Stimulated activated CD4-positive, alpha-beta T cell treated with anti-CD3 and anti-CD28 coated beads, Interleukin-4, amount 100 ng/mL, for 24 hours (primary cell): ENCODE results near the gene AIG1.
"Not testable (repeated sequence)": the region's sequence is repeated elsewhere in the genome, so short reads cannot be mapped to it uniquely, and the experiment has no call there.

Source experiments
- DNase-seq: peaks from one replicate; pipeline ENCODE4 v3.0.0-alpha.2; 2020

The AIG1 gene

GRCh38 chr6:143293523-143293922 is 232.8 kb downstream of the AIG1 start:
- no peak for DNase-seq

GRCh38 chr6:143294265-143294860 is 233.7 kb downstream of the AIG1 start:
- DNase-seq = no peak

- no peak for DNase-seq
These were observed 235.2 kb downstream of the AIG1 start for GRCh38 chr6:143295932-143296331.

DNA sequence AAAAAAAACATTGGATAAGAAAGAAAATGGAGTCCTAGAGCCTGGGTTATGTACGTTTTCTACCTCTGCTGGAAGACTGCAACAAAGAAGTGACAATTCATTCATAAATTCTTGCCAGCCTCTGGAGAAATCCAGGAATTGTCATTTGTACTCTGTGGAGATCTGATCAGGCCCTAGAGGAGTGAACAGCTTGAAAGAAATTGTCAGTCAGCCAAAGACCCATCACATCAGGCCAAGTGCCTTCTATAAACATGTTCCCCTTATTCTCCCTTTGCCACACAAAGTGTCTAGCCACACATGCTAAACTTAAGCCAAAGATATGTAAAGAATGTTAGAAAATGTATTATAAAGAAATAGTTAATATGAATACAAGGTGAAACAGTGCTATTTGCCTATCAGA is 237.4 kb downstream of the AIG1 start:
- no peak for DNase-seq

DNA sequence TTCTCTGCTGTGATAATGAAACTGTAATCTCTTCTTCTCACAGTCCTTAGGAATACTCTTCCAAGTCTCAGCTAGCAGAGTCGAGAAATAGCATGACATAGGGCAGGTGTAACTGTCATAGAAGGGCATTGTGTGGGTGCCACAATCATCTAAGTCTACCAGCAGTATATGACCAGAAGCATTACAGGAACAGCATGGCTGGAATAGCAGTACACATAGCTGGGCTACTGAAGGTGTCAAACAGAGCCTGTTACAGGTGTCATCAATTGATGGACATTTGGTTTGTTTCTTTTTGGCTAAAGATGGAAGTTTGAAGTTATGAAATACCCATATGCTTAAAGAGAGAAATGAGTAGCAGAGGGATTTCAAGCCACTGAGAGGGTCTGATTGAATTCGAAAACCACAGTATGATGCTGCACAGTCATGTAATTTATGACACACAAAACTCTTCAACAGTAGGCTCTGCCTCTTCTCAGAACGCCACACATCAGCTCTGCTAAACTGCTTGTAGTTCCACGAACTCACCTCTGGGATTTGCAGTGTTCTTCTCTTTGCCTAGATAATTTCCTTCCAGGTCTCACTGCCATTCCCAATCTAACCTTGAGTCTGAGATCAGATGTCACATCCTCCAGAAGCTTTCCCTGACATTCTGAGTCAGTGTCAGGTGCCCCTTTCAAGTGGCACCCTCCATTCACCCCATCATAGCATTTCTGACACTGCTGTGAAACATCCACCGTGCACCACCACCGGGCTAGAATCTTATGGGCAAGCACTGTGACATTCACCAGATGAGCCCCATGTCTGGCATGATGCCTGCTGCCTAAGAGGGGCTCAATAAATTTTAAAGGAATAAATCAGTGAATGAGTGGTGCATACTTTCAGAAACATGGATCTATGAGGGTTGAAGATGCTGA is 238.8 kb downstream of the AIG1 start:
- peak; percentile 5 for DNase-seq

- DNase-seq = no peak
These were observed 240.5 kb downstream of the AIG1 start for GRCh38 chr6:143301188-143301587.

GRCh38 chr6:143307760-143308159 is 247.1 kb downstream of the AIG1 start:
- DNase-seq = not testable (repeated sequence)

GRCh38 chr6:143313163-143313562 is 252.5 kb downstream of the AIG1 start:
- no peak for DNase-seq

GRCh38 chr6:143321491-143322086 is 260.9 kb downstream of the AIG1 start:
- no peak for DNase-seq

DNA sequence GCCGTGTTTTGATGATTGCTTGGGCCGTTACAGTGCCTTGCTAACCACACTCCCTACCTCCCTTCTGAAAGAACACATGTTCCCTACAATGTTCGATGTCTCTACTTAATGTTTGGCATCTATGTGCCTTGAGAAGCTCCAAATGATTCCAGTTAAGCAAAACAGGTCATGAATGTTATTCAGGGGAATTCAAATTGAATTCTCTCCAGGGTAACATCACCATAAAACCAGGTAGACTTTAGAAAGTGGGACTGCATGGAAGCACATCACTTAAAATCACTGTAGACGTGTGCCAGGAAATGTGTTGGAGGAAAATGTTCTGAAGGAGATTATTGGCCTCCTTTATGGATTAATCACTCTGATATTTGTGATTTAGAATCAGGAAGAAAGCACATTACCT is 261.7 kb downstream of the AIG1 start:
- DNase-seq = no peak

- DNase-seq = no peak
These were observed 263.2 kb downstream of the AIG1 start for GRCh38 chr6:143323729-143324470.

DNA sequence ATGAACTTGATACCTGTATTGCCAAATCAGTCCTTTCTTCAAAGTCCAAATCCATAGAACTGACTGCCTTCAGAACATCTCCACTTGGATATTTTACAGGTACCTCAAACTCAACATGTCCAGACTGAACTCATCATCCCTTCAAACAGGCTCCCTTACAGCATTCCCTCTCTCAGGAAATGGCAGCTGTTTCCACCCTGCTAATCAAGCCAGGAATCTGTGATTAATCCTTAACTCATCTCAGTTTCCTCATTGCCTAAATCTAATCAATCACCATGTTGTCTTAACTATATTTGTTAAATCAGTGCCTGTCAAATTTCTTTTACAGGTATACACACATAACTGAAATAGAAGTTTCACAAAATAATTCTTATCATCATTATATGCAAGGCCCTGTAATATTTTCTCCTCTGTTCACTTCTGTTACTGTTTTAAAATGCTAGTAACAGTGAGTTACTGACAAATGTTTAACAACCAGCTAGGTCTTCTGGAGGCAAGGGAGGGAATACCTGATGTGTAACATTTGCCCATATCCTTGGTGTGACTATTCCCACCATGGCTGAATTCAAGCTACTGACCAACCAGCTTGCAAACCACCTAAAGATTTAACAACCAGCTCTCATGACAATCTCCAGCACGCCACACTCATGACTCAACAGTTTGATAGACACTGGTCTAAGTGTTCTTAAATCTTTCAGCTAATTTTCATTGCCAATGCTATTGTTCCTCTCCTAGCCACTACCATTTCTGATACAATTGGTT is 264.9 kb downstream of the AIG1 start:
- no peak for DNase-seq

GRCh38 chr6:143328876-143329275 is 268.2 kb downstream of the AIG1 start:
- no peak for DNase-seq

DNA sequence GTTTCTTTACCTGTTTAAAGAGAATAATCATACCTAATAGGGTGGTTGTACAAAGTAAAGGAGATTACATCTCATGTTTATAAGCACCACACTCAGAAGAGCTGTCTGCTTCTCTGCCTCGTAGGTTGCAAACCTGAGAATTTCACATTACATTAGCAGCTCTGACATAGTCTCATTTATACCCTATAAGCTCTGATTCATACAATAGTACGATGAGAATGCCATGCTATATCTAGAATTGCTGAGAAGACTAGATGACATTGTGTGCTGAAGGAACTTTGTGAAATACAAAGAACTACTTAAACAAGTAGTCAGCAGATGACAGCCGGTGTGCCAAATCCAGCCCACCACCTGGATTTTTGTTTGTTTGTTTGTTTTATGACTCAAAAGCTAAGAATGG is 268.6 kb downstream of the AIG1 start:
- no peak for DNase-seq

- DNase-seq = no peak
These were observed 270.7 kb downstream of the AIG1 start for GRCh38 chr6:143331362-143331761.

- DNase-seq = no peak
These were observed 271.6 kb downstream of the AIG1 start for GRCh38 chr6:143332153-143332845.

GRCh38 chr6:143333081-143333480 is 272.4 kb downstream of the AIG1 start:
- no peak for DNase-seq

GRCh38 chr6:143333749-143334520 is 273.2 kb downstream of the AIG1 start:
- DNase-seq = no peak

DNA sequence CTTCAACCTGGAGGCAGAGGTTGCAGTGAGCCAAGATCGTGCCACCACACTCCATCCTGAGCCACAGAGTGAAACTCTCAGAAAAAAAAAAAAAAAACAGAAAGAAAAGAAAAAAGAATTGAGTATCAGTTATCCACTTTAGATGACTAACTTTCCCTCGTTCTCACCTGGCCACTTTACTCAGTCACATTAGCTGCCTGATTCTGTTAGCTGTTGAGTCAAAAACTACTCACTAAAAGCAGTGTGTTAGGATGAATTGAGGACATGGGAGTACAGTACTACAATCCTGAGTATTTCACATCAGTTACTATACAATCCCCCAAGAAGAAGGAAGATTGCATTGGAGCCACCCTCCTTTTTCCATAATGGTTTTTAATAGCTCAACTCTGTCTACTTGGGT is 275.2 kb downstream of the AIG1 start:
- no peak for DNase-seq

DNA sequence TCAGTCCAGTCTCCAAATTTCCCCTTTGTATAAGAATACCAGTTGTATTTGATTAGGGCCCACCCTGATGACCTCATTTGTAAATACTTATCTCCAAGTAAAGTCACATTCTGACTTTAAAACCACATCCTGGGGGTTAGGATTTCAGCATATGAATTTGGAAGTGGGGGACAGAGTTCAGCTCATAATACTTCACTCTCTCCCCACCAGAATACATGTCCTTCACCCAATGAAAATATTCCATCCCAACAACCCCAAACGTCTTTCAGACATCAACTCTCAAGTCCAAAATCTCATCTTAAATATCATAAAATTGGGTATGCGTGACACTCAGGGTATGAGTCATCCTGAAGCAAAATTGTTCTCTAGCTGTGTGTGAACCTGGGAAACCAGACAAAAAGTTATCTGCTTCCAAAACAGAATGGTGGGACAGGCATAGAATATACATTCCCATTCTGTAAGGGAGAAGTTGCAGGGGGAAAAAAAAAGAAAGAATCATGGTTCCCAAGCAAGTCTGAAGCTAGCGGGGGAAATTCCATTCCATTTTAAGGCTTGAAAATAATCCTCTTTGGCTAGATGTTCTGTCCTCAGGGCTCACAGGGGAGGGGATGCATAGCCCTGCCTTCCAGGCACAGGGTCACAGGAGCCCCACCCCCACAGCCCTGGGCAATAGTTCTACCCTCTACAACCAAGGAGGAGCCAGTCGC is 275.9 kb downstream of the AIG1 start:
- DNase-seq = no peak
